Measurements from ENCODE around the gene SS18L1. TPM values are rescaled to one million over a fixed set of nuclear protein-coding genes. Genes with fewer than 3 reads are reported as not detected.

SS18L1 gene
- total RNA-seq, 5 donors from 2014 or later (not counting 1 experiment from before 2014, with no cell fraction given), result 14.6 to 23.6 (median 19.4) TPM

DNA sequence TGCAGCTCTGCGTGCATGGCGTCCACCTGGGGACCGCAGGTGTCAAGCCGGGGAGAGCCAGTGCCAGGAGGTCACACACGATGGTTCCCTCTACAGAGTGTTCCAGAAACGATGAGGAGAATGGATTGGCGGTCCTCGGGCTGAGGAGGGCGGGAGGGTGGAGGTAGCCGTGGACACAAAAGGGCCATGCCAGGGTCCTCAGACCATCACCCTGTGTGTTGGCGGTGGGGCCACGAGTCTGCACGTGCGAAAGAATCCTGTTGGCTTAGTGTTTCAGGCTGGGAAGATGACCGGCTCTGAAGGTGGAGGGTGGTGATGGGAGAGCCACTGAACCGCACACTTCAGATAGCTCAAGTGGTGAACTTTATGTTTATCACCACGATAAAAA is 62.8 kb downstream of the SS18L1 start:
- H3K27me3 ChIP-seq (replicated peaks in 1 of 2; ENCODE audit: control insufficient read depth in 2 of 2, extremely low read depth in 1 of 2, insufficient read depth in 2 of 2, low read length in 1 of 2), result peaks cover 0 to 25% of the 10 kb centered on the region in 2 experiments
- H3K27me3 Mint-ChIP-seq, result peaks cover 0 to 4% of the 10 kb centered on the region in 2 donors
- H3K9me3 Mint-ChIP-seq, result no peaks in the 10 kb centered on the region
- H3K9me3 ChIP-seq, result no peaks in the 10 kb centered on the region
- H3K4me1 Mint-ChIP-seq, result no peaks in the 10 kb centered on the region
- H3K4me3 Mint-ChIP-seq, result no peak overlapping the region
- POLR2A ChIA-PET, result no interaction called here
- no peak overlapping the region for H3K27ac ChIP-seq (ENCODE audit: low read length)
- peaks cover 19% of the 10 kb centered on the region for H3K36me3 Mint-ChIP-seq
- CTCF ChIA-PET, result no interaction called here
- WGBS (ENCODE audit: insufficient coverage), result 94% methylated on average over 17 of the region's 17 CpGs
- H3K4me1 ChIP-seq (ENCODE audit: control insufficient read depth in 1 of 2, extremely low read depth in 1 of 2, insufficient read depth in 2 of 2, low read length in 2 of 2), result no peaks in the 10 kb centered on the region
- no peak for ATAC-seq (replicated peaks in 1 of 4)
- H3K36me3 ChIP-seq (ENCODE audit: control insufficient read depth in 2 of 2, extremely low read depth in 1 of 2, insufficient read depth in 1 of 2, low read length in 1 of 2), result peaks cover 7 to 14% of the 10 kb centered on the region in 2 donors
- DNase-seq, result no peak
- H3K4me3 ChIP-seq (ENCODE audit: control insufficient read depth in 1 of 2, extremely low read depth in 1 of 2, low read length in 1 of 2), result no peak overlapping the region
- H3K27ac Mint-ChIP-seq, result no peak overlapping the region

GRCh38 chr20:62208061-62208794 is 64.7 kb downstream of the SS18L1 start:
- H3K4me1 ChIP-seq (ENCODE audit: control insufficient read depth in 1 of 2, extremely low read depth in 1 of 2, insufficient read depth in 2 of 2, low read length in 2 of 2), result no peaks in the 10 kb centered on the region
- DNase-seq (no peak), ATAC-seq (replicated peaks in 1 of 4) (no peak)
- no peak overlapping the region for H3K27ac Mint-ChIP-seq
- no peak overlapping the region for H3K27ac ChIP-seq (ENCODE audit: low read length)
- no peaks in the 10 kb centered on the region for H3K4me1 Mint-ChIP-seq
- WGBS (ENCODE audit: insufficient coverage), result 95% methylated on average over 10 of the region's 19 CpGs
- ChIA-PET CTCF (no interaction called here), POLR2A (no interaction called here)
- no peaks in the 10 kb centered on the region for H3K9me3 Mint-ChIP-seq
- peaks cover 4 to 11% of the 10 kb centered on the region in 2 donors for H3K27me3 Mint-ChIP-seq
- H3K36me3 ChIP-seq (ENCODE audit: control insufficient read depth in 2 of 2, extremely low read depth in 1 of 2, insufficient read depth in 1 of 2, low read length in 1 of 2), result peaks cover 3 to 4% of the 10 kb centered on the region in 2 donors
- H3K4me3 Mint-ChIP-seq, result no peak overlapping the region
- peaks cover 8% of the 10 kb centered on the region for H3K36me3 Mint-ChIP-seq
- H3K27me3 ChIP-seq (replicated peaks in 1 of 2; ENCODE audit: control insufficient read depth in 2 of 2, extremely low read depth in 1 of 2, insufficient read depth in 2 of 2, low read length in 1 of 2), result peaks cover 0 to 38% of the 10 kb centered on the region in 2 experiments
- no peak overlapping the region for H3K4me3 ChIP-seq (ENCODE audit: control insufficient read depth in 1 of 2, extremely low read depth in 1 of 2, low read length in 1 of 2)
- no peaks in the 10 kb centered on the region for H3K9me3 ChIP-seq

DNA sequence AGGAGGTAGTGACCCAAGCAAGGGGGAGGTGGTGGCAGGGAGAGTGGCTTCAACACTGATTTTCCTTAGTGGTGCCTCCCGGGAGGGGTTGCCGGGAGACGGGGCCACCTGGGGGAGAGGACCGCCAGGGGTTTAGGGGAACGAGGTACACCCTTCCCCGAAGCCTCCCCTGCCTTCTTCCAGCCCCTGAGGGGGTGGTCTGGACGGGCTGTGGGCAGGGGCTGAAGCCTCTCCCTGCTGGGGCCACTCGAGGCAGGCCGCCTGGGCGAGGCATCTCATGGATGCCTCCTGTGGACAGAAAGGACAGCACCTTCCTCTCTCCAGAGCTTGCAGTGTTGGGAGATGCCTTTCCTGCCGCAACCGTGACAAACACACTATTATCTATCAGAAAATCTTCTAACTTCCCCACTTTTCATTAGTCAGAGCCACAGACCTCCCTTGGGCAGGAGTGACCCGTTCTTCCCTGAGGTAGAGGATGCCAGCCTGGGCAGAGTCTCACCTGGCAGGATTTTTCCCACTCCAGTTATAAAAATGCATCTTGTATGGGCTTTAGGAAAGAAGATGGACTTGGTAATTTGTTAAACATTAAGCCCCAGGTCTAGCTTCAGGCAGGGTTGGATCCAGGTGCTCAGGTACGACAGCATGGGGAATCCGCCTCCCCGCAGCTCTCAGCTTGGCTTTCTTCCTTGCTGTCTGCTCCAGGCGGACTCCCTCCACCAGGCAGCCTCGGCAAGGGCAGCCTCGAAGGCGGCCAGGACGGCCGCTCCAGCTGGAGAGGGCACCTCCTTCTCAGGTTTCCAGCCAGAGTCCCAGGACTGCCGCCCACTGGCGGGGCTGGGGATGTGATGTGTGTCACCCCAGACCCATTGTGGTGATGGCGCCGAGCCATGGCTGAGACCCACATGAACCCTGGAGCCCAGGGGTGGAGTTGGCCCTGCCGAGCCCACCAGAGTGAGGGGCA is 65.5 kb downstream of the SS18L1 start:
- H3K9me3 Mint-ChIP-seq, result no peaks in the 10 kb centered on the region

GRCh38 chr20:62209850-62210495 is 66.4 kb downstream of the SS18L1 start:
- no peak overlapping the region for H3K4me3 ChIP-seq (ENCODE audit: control insufficient read depth in 1 of 2, extremely low read depth in 1 of 2, low read length in 1 of 2)
- peaks cover 0 to 4% of the 10 kb centered on the region in 2 donors for H3K36me3 ChIP-seq (ENCODE audit: control insufficient read depth in 2 of 2, extremely low read depth in 1 of 2, insufficient read depth in 1 of 2, low read length in 1 of 2)
- Mint-ChIP-seq H3K9me3 (no peaks in the 10 kb centered on the region), H3K4me1 (no peaks in the 10 kb centered on the region), H3K4me3 (no peak overlapping the region), H3K36me3 (peaks cover 4% of the 10 kb centered on the region), H3K27me3 (peaks cover 4 to 20% of the 10 kb centered on the region in 2 donors), H3K27ac (no peak overlapping the region)
- peaks cover 0 to 50% of the 10 kb centered on the region in 2 experiments for H3K27me3 ChIP-seq (replicated peaks in 1 of 2; ENCODE audit: control insufficient read depth in 2 of 2, extremely low read depth in 1 of 2, insufficient read depth in 2 of 2, low read length in 1 of 2)
- no peaks in the 10 kb centered on the region for H3K4me1 ChIP-seq (ENCODE audit: control insufficient read depth in 1 of 2, extremely low read depth in 1 of 2, insufficient read depth in 2 of 2, low read length in 2 of 2)
- POLR2A ChIA-PET, result no interaction called here
- H3K9me3 ChIP-seq, result no peaks in the 10 kb centered on the region
- ATAC-seq (replicated peaks in 1 of 4) (no peak), DNase-seq (no peak)
- H3K27ac ChIP-seq (ENCODE audit: low read length), result no peak overlapping the region
- CTCF ChIA-PET, result no interaction called here
- WGBS (ENCODE audit: insufficient coverage), result 66% methylated on average over 12 of the region's 17 CpGs

More for the DNA sequence above, 65.5 kb downstream of the SS18L1 start:
- Mint-ChIP-seq H3K27me3 (peaks cover 4 to 14% of the 10 kb centered on the region in 2 donors), H3K27ac (no peak overlapping the region), H3K4me1 (no peaks in the 10 kb centered on the region), H3K4me3 (no peak overlapping the region), H3K36me3 (peaks cover 4% of the 10 kb centered on the region)
- peaks cover 0 to 43% of the 10 kb centered on the region in 2 experiments for H3K27me3 ChIP-seq (replicated peaks in 1 of 2; ENCODE audit: control insufficient read depth in 2 of 2, extremely low read depth in 1 of 2, insufficient read depth in 2 of 2, low read length in 1 of 2)
- ChIA-PET CTCF (no interaction called here), POLR2A (no interaction called here)
- DNase-seq, result no peak
- H3K9me3 ChIP-seq, result no peaks in the 10 kb centered on the region
- peaks cover 0 to 4% of the 10 kb centered on the region in 2 donors for H3K36me3 ChIP-seq (ENCODE audit: control insufficient read depth in 2 of 2, extremely low read depth in 1 of 2, insufficient read depth in 1 of 2, low read length in 1 of 2)
- 65% methylated on average over 23 of the region's 27 CpGs for WGBS (ENCODE audit: insufficient coverage)
- no peaks in the 10 kb centered on the region for H3K4me1 ChIP-seq (ENCODE audit: control insufficient read depth in 1 of 2, extremely low read depth in 1 of 2, insufficient read depth in 2 of 2, low read length in 2 of 2)
- no peak overlapping the region for H3K27ac ChIP-seq (ENCODE audit: low read length)
- ATAC-seq (replicated peaks in 1 of 4), result no peak
- no peak overlapping the region for H3K4me3 ChIP-seq (ENCODE audit: control insufficient read depth in 1 of 2, extremely low read depth in 1 of 2, low read length in 1 of 2)

DNA sequence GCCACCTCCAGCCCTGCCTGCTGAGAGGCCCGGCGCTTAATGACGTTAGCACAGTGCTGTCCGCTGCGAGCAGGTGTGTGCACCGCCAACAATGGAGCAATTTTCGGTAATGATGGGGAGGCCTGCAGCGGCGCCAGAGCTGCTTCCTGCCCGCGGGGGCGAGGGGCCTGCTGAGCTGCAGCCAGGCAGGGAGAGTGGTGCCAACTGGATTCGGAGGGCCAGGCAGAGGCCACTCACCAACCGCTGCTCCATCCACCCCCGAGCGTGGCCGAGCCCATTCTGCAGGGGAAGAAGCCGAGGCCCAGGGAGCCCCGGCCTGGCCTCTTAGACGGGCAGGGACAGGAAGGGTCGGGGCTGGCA is 66.9 kb downstream of the SS18L1 start:
- H3K27ac ChIP-seq (ENCODE audit: low read length), result no peak overlapping the region

DNA sequence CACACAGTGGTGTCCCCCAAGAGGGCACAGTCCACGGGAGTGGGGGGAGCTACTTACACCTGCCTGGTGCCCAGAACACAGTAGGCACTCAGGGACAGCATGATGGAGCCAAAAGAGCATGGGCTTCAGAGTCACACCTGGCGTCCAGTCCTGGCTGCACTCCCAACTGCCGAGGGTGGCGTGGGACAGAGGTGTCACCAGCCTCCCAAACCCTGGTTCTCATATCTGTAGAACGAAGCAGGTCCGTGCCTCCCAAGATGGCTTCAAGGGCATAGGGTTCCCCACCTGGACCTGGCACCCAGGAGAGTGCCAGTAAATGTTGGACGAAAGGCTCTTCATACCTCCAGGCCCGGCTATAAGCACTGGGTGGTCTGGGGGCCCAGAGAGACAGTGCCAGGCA is 67.6 kb downstream of the SS18L1 start:
- no peaks in the 10 kb centered on the region for H3K4me1 ChIP-seq (ENCODE audit: control insufficient read depth in 1 of 2, extremely low read depth in 1 of 2, insufficient read depth in 2 of 2, low read length in 2 of 2)
- Mint-ChIP-seq H3K27ac (no peak overlapping the region), H3K4me3 (no peak overlapping the region), H3K9me3 (no peaks in the 10 kb centered on the region), H3K36me3 (peaks cover 4% of the 10 kb centered on the region), H3K27me3 (peaks cover 4 to 27% of the 10 kb centered on the region in 2 donors), H3K4me1 (no peaks in the 10 kb centered on the region)
- H3K4me3 ChIP-seq (ENCODE audit: control insufficient read depth in 1 of 2, extremely low read depth in 1 of 2, low read length in 1 of 2), result no peak overlapping the region
- DNase-seq, result no peak
- H3K27me3 ChIP-seq (replicated peaks in 1 of 2; ENCODE audit: control insufficient read depth in 2 of 2, extremely low read depth in 1 of 2, insufficient read depth in 2 of 2, low read length in 1 of 2), result peaks cover 0 to 58% of the 10 kb centered on the region in 2 experiments
- ChIA-PET POLR2A (no interaction called here), CTCF (no interaction called here)
- H3K27ac ChIP-seq (ENCODE audit: low read length), result no peak overlapping the region
- H3K9me3 ChIP-seq, result no peaks in the 10 kb centered on the region
- peaks cover 0 to 1% of the 10 kb centered on the region in 2 donors for H3K36me3 ChIP-seq (ENCODE audit: control insufficient read depth in 2 of 2, extremely low read depth in 1 of 2, insufficient read depth in 1 of 2, low read length in 1 of 2)
- WGBS (ENCODE audit: insufficient coverage), result 81% methylated on average over 8 of the region's 8 CpGs
- no peak for ATAC-seq (replicated peaks in 1 of 4)

More for the DNA sequence above, 66.9 kb downstream of the SS18L1 start:
- H3K27me3 Mint-ChIP-seq, result peaks cover 4 to 25% of the 10 kb centered on the region in 2 donors
- peaks cover 0 to 4% of the 10 kb centered on the region in 2 donors for H3K36me3 ChIP-seq (ENCODE audit: control insufficient read depth in 2 of 2, extremely low read depth in 1 of 2, insufficient read depth in 1 of 2, low read length in 1 of 2)
- no peaks in the 10 kb centered on the region for H3K9me3 Mint-ChIP-seq
- ATAC-seq (replicated peaks in 1 of 4), result no peak
- peaks cover 4% of the 10 kb centered on the region for H3K36me3 Mint-ChIP-seq
- H3K4me3 Mint-ChIP-seq, result no peak overlapping the region
- ChIA-PET POLR2A (no interaction called here), CTCF (no interaction called here)
- H3K27me3 ChIP-seq (replicated peaks in 1 of 2; ENCODE audit: control insufficient read depth in 2 of 2, extremely low read depth in 1 of 2, insufficient read depth in 2 of 2, low read length in 1 of 2), result peaks cover 0 to 51% of the 10 kb centered on the region in 2 experiments
- DNase-seq, result no peak
- WGBS (ENCODE audit: insufficient coverage), result 77% methylated on average over 16 of the region's 21 CpGs
- H3K27ac Mint-ChIP-seq, result no peak overlapping the region
- H3K4me1 ChIP-seq (ENCODE audit: control insufficient read depth in 1 of 2, extremely low read depth in 1 of 2, insufficient read depth in 2 of 2, low read length in 2 of 2), result no peaks in the 10 kb centered on the region
- H3K9me3 ChIP-seq, result no peaks in the 10 kb centered on the region
- H3K4me1 Mint-ChIP-seq, result no peaks in the 10 kb centered on the region
- no peak overlapping the region for H3K4me3 ChIP-seq (ENCODE audit: control insufficient read depth in 1 of 2, extremely low read depth in 1 of 2, low read length in 1 of 2)

Measured in T-cell (primary cell).